CD4-positive, alpha-beta T cell treated with Interleukin-4 for 4 hours (primary cell): ENCODE data around the gene TRMT11.
"Not testable (repeated sequence)": the region's sequence is repeated elsewhere in the genome, so short reads cannot be mapped to it uniquely, and the experiment has no call there.

Experiments used
- DNase-seq: peaks from one replicate; pipeline ENCODE4 v3.0.0-alpha.2; 2020

The TRMT11 gene

DNA sequence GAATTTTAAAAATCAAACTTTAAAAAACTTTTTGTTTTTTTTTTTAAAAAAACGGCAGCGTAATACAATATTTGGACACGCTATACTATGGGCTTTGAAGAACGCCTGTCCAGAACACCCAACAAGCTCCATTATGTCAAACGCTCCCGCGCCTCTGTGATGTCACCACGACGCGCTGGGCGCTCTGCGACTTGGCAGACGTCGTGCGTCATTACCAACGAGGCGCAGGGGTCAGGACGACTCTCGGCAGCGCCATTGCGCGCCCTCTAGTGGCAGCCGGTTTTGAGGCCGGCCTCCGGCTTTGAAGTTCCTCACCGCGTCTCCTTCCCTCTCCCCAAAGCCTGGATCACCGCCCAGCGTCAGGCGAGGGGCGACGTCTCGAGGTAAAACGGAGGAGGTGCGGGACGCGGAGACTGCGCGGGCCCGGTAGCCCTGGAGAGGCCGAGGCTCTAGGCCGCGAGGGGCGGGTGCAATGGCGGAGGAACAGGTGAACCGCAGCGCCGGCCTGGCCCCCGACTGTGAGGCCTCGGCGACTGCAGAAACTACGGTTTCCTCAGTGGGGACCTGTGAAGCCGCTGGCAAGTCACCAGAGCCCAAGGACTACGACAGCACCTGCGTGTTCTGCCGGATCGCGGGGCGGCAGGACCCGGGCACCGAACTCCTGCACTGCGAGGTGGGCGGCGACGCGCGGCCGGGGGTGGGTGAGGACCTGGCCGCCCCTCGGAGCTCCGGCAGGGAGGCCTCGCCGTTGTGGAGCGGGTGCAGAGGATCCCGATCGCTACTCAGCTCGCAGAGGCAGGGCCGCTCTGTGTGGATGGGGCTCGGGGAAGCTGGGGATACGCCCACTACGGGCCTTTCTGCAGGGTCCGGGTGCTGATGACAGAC, 29.6 kb upstream of the TRMT11 start, which contains the start of gene HINT3:
TSS of gene HINT3 (plus strand) at position 265 of the 885 bp plus-strand sequence. CDS start at position 473, 208 bp downstream.
- peak; percentile 95 for DNase-seq

DNA sequence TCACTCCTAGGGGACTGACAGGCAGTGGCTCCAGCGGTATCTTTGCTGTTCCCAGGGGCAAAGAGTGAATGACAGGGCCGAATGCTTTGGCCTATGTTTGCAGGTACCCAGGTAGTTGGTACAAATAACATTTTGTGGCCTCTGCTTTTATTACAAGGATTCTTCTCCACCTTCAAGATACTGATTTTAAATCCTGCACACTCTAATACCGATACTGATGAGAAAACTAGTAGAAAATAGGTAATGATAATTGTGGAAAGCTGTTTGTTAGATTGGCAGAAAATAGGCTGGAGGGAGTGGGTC, 29.0 kb upstream of the TRMT11 start:
- no peak for DNase-seq

DNA sequence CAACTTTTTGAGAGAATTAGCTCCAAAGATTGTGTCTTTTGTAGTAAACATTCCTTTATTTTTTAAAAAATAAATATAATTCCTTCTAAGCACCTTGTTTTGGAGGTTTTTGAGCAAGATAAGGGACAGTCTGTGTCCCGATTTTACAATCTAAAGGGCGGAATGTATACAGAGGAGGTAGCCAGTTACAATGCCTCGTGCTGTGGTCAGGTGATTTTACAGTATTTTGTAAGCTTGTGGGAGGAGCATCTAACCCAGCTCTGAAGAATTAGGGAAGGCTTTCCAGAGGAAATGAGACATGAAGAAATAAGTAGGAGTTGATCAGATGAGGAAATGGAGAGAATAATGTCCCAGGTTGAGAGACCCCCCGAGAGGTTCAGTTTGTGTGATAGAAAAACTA, 28.5 kb upstream of the TRMT11 start:
- DNase-seq = no peak

DNA sequence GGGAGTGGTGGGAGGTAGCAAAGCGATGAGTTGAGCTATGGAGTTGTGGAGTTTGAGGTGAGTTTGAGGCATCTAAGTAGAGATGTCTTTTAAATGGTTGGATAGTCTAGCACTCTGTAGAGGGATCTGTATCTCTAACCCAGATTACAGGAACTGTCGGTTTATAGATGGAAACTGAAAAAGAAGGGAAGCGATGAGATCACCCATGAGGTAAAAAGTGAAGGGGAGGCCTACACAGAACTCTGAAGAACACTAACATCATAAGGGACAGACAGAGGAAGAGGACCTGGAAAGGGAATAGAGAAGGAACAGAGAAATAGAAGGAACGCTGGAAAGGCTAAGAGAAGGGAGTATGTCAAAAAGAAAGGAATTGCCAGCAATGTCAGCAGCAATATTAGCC, 27.3 kb upstream of the TRMT11 start:
- no peak for DNase-seq

DNA sequence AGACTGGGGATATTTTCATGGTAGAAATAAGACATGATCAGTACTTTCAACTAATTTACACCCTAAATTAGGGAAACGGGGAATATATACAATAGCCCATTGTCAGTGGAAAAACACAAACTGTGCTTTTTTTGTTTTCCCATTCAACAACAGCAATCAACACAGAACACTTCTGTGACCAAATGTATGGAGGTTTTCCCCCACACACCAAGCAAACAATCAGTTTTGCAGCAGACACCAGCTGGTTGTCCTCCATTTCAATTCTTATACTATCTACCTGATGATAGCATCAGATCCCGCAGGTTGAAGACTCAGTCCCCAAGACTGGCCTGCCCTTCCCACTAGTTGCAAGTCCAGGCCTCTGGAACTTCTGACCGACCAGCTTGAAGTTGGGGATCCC, 25.2 kb upstream of the TRMT11 start:
- DNase-seq = no peak

DNA sequence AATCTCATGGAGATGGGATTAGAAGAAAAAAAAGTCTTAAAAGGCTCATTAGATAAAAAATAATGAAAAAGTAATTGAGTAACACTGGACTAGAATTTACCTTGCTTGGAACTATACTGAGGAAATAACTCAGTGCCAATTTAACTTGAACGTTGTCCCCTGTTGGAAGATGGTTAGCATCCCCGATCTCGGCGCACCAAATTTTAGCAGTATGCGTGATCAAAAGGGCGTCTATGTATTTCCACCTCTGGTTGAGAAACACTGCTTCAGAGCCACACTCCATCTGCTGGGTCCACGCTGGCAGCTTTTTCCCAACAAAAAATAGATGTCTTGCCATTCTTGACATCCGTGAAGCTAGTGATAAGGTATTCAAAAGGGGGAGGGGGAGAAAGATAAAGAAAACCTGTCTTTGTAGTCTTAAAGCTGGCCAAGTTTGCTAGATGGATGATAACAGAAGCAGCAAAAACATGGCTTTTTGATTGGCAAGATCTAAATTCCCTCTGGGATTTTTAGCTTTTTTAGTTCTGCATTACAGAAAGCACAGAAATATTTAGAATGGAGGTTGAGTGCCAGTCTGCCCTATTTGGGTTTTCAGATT, 23.3 kb upstream of the TRMT11 start:
- DNase-seq = no peak

DNA sequence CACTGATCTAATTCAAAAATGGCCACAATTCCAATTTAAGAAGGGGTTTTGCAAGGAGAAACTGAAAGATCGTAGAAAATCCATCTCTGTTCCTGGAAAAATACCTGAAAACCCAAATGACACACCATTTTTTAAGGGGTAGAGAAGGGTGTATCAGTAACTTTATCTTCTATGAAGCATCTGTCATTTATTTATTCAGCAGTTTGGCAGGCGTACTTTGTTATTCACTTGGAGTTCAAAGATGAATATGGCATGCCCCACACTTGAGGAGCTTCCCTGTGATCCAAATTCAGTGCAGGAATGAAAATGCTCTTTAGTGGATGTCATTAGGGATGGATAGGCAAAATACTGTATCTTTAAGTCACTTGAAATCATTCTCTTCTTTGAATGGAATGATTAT, 22.5 kb upstream of the TRMT11 start:
- DNase-seq = no peak

DNA sequence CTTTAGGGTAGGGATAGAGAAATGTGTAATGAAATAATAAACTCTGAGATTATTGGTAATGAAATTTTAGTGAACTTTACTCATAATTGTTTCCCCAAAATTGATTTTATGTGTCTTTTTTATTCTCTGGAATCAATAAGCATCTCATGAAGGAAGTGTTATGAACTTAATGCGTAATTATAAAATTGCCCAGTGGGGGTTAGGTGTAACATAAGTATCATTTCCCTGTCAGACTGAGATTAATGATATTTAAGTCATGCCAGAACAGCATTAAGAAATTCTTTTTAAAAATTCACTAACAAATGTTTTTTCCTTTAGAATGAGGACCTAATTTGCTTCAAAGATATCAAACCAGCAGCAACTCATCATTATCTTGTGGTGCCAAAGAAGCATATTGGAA, 19.8 kb upstream of the TRMT11 start:
- DNase-seq = no peak

DNA sequence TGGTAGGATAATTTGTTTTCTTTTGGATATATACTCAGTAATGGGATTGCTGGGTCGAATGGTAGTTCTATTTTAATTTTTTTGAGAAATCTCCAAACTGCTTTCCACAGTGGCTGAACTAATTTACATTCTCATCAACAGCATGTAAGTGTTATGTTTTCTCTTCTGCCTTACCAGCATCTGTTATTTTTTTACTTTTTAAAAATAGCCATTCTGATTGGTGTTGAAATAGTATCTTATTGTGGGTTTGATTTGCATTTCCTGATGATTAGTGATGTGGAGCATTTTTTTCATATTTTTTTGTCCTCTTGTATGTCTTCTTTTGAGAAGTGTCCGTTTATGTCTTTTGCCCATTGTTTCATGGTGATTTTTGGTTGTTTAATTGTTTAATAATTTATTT, 17.8 kb upstream of the TRMT11 start:
- no peak for DNase-seq

DNA sequence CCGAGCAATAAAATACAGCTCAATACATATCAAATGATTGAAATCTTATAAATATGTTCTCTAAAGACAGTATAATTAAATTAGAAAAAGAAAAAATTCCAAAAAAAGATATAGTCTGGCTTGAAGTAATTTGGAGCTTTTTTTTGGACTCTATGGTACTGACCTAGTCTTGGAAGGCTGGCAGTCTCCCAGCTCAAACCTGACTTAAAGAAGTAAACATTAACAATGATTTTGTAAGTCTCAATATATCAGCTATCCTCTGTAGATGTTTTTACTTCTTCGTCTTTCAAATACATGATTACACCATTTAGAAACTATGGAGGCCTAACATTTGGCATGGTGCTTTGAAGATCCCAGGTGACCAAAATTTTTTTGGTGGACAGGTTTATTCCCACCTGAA, 15.6 kb upstream of the TRMT11 start:
- no peak for DNase-seq

DNA sequence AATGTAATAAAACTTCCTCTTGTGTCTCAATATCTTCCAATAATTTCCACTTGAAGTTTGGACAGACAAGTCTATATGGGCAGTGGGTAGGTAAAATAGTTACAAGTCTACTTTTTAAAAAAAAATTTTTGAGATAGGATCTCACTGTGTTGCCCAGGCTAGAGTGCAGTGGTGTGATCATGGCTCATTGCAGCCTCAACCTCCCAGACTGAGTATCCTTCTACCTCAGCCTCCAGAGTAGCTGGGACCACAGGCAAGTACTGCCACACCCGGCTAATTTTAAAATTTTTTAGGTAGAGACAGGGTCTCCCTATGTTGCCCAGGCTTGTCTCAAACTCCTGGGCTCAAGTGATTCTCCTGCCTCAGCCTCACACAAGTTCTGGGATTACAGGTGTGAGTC, 13.9 kb upstream of the TRMT11 start:
- not testable (repeated sequence) for DNase-seq

DNA sequence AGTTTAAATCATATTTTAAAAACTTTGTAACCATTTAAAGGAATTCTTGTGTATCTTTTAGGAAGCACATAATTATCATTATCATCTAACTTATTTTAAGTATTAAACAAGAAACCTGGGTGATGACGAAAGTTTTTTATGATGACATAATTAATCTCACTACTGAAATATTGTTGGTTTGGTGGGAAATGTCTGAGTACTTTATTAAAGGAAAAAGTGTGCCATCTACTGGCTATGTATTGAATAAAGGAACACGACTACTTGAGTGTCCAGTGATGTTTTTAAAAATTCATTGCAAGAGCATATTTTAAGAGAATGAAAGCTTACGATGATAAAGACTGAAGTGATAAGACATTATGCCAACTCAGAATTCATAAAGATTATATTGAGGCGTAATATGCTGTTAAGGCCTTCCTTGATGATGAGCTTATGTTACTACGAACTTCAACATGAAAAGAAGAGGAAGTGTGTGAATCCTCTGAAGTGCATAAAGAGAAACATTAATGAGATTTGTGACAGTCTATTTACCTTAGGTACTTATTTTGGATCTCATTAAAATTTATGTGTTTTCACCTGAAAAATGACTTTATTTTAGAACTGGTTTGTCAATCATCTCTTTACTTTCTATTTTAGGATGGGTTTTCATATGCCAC, 12.0 kb upstream of the TRMT11 start:
- DNase-seq = peak; percentile 60

DNA sequence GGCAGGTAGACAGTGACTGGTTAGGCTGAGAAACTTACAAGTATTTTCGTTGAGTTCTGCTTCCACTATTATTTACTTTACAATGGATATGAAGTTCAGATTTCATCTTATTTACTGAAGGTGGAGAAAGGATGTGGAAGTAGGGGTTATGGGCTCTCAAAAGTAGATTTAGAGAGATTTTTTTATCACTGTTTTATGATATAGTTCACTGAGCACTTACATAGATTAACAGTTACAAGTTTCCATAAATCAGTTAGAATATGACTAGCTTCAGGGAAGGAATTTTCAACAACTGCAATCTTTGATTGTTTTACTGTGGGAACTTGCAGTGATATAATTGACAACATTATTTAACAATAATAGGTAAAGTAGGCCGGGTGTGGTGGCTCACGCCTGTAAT, 7.2 kb upstream of the TRMT11 start:
- no peak for DNase-seq

DNA sequence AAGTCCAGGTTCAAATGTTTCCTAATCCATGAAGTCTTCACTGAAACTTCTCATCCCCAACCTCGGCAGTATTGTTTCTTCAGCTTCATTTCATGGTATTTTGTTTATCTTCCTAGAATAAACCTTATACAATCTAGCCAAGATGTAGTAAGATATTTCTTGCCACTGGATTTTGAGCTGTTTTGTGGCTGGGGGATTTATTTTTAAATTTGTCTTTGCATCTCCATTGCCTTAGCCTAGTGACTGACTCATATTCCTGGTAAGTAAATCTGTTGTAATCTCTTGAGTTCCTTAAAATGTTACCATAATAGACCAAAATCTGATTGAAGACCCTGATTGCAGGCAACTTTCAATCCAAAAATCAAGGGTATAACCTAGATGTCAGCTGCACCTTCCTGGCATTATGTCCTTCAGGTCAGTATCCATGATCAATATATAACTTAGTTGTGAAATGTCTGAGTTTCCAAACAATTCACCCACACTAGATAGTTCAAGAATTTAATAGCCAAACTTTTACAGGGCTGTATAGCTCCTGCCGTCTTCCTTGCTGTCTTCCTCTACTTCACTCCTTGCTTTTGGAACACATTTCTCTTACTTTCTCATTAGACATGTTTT, 4.7 kb upstream of the TRMT11 start:
- DNase-seq = no peak

DNA sequence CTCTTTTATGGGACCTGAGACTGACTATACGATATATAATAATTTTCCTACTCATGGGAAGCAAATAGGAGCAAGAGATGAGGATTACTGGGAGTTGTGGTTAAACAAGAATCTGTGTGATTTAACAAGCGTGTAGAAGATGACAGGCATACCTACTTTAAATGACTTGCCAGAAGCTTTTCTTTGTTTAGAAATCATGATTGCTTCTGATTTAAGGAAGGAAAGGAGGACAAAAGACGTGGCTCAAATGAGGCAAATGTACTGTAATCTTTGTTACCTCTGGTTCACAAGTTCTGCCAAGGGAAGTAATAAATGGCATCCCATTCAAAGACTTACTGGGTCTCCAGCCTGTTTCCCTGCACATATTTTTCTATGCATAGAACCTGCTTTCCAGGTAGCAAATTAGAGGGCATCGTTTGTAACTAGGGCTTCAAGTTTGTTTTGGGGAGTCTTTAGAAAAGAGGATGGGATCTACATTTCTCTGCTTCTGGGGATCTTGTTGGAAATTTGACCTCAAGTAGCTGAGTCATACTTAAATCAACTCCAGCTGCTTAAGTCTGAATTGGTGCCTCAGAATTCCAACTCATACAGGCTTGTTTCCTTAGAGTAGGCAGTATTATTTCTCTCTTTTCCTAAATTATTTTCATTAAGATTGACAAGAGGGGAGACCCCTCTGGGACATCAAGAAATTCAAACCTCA, 2.9 kb upstream of the TRMT11 start:
- no peak for DNase-seq

DNA sequence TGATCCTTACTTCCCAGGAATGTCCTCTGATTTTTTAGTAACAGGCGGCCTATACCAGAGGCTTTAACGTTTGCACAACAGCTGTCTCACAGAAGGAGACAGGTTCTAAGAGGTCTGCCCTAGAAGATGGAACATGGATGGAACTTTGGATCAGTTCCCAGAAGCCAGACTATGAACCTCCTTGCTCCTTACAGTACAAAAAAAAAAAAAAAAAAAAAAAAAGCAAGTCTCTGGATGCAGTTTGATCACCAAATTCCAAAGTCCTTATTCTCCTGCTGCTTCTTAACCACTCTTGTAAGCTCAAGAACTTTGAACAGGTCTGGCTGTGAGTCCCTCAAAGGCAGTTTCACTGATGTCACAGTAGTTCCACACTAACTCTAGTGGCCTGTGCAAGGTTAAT, 2.0 kb upstream of the TRMT11 start:
- DNase-seq = no peak

DNA sequence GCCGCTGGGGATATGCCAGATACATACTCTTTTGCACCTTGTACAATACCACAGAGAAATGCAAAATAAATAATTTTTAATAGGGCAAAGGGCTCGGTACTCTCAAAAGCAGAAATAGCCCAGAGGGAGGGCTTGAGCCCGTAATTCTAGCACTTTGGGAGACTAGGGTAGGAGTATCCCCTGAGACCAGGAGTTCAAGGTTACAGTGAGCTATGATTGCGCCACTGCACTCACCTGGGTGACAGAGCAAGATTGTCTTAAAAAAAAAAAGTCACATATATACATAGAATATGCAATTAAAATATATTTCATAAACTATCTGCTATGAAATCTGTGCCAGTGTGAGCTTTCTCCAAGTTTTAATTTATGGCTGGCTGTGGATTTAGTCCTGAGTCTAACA, 818 bp upstream of the TRMT11 start:
- DNase-seq = no peak

DNA sequence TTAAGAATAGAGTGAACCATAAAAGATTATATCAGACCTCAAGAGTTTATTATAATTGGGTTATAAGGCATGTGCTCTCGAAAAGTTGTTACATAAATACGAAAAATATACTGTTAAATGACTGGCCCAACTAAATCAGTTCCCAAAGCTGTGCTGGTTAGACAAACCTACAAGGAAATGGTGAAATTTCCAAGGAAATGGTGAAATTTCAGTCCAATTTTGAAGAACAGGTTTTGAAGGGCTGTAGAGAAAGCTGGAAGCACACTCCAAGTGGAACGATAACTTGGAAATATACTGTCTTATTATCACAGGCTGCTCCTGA, 400 bp upstream of the TRMT11 start:
- DNase-seq = no peak

DNA sequence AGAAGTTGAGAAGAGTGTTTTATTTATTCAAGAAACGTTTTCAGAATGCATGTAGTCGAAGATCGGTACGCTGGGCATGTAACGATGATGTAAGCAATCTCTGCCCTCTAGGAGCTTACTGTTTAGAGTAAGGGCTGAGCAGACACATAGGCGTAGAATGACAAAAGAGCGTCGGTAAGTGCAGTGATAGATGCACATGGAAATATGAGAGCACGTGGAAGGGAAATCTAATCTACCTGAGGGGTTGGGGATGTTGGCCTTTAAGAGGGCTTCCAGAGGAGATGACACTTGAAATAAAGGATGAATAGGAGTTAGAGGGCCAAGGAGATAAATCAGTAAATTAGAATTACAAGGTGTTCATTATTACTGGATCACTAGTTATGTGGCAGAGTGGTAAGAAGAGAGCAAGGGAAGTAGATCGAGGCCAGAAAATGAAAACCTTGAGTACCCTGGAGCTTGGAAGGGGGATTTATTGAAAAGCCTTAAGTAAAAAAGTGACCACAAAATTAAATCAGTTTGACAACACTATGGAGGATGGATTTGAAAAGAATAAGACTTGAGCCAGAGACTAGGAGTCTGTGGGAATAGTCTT, 782 bp downstream of the TRMT11 start:
- DNase-seq = peak; percentile 15

DNA sequence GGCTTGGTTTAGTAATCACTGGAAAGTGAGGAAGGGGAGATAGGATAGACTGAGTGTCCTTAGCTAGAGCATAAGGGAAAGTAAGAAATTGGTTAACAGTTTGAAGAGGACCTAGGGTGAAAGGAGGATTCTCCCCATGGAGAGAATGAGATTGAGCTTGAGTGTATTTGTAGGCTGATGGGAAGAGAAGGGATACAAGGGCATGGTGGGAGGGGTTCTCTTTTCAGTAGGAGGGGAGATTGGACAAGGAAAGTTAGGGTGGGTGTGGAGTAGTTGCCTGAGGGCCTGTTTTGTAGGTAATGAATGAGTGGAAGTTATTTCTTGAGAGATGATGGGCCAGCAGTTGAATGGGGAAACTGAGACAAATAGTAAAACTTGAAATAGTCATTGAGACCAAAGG, 1.9 kb downstream of the TRMT11 start:
- no peak for DNase-seq

DNA sequence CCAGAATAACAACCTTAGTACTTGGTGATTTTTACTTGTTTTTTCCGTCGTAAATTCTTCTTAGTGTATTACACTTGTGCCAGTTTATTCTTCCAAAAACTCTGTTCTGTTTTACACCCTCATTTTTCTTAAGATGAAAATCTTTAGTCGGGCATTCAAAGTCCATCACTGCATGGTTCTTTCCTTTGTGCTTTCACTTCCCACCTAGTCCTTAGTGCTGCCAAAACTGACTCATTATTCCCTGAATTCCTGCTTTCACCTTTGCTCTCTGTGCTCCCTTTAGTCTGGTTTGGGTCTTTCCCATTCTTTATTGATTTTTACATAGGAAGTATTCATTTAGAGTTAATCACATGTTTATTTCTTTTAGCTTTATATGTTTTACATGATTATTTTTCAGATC, 3.3 kb downstream of the TRMT11 start:
- no peak for DNase-seq

DNA sequence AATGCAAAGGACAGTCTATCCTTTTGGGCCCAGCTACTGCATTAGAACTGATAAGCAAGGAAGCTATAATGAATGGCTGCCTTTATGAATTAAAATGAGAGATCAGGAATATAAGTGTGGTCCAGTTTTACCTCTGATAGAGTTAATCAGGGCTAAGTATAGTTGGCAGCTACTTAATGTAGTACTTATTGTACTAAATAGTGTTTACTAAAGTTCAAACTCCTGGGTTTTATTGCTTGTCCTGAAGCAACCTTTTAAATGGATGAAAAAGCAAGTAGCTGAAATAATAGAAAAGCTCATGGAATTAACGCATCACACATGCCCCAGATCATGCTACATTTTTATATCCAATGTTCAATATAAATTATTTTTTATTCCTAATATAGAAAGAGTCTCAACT, 5.3 kb downstream of the TRMT11 start:
- no peak for DNase-seq
